ENCODE measurements around the gene EPHX1.

The EPHX1 gene

DNA sequence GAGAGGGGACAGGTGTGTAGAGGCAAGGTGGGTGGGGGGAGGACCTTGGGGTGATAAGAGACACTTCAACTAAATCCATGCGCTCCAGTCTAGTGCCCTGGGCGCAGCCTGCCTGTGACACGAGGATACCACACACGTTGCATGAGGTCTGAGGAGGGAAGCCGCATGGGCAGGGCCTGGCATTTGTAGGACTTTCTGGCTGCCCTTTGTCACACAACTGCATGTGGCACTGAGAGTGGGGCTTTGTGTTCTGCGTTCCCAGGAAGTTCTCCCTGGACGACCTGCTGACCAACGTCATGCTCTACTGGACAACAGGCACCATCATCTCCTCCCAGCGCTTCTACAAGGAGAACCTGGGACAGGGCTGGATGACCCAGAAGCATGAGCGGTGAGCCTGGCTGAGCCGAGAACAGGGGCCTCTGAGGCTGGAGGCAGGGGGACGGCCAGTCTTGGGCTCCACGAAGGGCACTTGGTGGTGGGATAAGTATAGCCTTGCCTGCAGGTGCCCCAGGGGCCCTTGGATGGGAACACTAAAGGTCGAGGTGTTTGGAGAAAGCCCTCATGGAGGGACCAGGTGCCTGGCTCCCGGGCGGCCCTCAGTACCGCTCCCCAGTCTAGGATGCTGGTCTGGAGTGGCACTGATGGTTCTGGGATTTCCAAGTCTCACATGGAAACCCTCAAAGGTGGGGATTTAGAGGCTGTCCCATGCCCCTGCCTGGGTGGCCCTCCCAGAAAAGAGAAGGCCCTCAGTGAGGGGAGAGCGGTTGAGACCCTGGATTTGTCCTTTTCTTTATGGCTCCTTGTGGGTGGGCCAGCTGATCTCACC lies 34.5 kb downstream of the EPHX1 start:
- no peak for FAIRE-seq

- FAIRE-seq: no peak
Observed at GRCh38 chr1:225845097-225845496, 35.2 kb downstream of the EPHX1 start.

DNA sequence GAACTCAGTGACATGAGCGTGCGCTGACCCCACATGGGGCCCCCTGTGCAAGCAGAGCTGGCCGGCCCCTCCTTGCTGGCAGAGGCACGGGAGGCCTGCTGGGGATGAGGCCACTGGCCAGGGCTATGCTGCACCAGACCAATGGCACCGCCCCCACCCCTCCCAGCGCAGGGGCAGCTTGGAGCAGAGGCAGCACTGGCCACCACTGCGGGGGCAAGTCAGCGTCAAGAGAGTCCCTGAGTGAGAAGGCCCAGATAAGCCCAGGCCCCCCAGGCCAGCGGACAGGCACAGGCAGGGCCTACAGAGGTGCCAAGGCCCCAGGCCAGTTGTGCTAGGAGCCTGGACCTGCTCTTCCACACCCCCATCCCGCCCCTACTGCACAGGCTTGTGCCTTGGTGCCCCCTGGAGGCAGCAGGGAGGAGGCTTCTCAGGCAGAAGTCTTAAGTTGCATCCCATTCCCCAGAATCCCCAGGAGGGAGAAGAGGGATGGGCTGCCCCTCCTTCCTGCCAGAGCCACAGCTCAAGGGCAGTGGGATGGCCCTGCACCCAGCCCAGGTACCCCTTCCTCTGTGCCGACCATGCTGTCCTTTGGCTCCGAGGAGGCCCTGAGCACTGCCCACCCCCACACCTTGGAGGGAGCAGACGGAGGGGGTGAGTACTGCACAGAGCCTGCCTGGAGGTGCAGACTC lies 35.8 kb downstream of the EPHX1 start:
- FAIRE-seq: no peak

DNA sequence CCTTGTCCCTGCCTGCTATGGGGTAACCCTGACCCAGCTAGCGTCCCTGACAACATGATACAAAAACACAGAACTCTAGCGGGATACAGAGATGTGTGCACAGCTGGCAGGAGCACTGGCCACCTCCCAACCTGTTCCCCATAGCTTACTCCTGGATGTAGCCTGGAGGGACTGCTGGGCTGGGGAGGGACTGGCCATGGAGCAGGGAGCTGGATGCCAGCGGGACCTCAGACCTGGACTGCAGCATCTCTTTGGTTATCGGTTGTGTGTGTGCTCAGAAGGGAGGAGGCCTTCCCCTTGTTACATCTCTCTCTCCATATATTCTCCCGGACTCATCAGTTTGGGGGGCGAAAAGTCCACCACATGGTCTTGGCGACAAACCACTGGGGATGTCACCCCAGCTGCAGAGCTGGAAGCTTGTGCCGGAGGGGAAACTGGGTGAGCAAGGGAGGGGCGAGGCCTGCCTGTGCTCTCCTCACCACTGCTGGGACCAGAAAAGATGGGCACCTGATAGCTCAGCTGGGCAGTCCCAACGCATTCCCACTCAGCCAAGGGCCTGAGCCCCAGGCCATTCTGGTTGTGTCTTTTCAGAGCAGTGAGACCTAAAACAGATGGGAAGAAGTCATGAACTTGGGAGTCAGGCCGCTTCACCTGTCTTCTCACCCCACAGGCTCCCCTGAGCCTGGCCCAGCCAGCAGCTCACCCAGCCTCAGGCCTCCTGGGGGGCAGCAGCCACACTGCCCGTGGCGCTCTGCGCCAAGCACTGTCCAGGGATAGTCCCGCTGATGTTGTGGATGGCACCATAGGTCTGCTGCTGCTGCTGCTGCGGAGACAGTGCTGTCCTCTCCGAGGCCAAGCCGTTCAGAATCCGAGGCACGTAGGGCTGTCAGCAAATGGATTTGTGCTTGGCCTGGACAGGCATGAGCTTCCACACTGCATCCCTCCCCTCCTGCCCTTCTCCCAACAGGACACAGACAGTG lies 36.7 kb downstream of the EPHX1 start:
- no peak for FAIRE-seq

DNA sequence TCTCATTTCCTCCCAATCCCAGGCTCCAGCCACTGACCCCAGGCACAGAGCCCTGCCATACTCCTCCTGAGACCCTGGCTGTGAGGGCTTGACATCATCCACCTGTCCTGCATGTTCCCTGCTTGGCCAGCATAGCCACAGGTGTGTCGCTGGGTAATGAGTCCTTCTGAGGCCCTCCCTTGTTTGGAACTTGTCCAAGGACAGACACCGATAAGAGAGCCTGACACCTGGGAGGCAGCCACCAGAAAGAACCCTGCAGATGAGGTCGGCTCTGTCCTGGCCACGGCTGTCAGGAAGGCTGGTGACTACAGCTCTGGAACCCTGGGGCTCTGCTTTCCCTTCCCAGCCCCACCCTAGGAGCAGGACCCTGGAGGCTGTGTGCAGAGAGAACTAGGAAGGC lies 37.7 kb downstream of the EPHX1 start:
- FAIRE-seq: no peak

DNA sequence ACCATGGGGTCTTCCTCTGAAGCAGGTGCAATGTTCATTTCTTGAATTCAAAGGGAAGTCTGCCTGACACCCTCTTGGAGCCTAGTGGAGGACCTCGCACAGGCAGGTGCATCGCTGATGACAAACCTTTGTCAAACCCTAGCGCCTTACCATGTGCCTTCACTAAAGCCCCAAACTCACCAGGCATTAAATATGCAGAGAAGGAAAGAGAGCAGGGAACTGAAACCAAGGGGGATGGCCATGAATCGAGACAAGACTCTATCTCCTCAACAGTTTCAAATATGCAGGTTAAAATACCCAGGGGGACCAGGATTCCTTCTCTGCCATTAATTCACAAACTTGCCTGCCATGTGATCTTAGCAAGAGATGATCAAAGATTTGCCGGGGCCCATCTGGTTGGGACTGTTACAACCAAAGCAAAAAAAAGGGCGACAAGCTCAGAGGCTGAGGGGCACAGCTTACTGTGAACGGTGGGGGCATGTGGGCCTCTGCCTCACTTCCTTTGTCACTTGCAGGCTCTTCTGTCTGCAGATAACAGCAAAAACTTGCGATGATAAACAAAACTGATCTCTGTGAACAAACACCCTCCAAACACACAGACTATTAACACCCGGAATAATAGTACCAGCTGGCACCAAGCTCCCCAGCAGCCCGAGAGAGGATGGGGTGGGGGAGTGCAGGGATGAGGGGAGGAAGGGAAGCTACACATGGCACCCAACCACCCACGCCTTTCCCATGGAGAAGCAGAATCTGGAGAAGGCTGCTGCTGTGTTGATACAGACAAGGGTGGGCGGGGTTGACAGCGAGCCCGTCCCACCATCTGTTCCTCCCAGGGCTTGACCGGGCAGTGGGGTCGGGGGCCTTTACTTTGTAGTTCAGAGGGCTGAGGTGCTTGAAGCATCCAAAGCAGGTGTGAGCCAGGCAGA lies 38.4 kb downstream of the EPHX1 start:
- FAIRE-seq: no peak

DNA sequence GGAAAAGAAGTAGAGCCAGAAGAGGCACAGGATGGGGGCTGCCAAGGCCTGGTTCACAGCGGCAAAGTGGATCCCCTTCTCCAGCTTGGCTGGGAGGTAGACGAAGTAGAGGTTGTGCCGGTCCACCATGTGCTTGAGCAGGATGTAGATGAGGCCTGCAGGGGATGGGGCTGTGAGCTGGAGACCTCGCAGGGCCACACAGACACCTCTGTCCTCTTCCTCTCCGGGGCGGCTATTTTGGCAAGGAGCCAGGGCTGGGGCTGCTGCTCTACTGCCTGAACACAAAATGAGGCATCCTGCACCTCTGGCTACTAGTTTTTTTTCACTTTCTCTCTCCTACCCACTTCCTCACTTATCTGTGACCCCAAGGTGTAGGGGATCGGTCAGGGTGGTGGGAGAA lies 40.0 kb downstream of the EPHX1 start:
- FAIRE-seq: no peak

- no peak for FAIRE-seq
Observed at GRCh38 chr1:225850370-225850769, 40.4 kb downstream of the EPHX1 start.

DNA sequence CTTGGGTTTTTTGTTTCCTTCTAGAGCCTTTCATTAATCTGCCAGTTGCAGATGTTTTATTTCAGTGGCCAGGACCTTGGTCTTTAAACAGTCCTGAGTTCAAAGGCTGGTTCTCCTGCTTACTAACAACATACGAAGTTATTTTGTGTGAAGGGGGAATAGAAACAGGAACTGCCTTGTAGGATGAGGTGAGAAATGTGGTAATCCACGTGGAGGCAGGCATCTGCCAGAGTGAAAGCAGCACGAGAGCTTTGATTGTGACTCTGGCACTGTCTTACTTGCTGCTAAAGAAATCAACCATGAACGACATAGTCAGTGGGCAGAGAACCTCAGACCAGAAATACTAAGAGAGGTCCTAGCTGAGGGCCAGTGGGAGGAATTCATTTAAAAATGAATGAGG lies 41.9 kb downstream of the EPHX1 start:
- FAIRE-seq: no peak

GRCh38 chr1:225852413-225853124 lies 42.6 kb downstream of the EPHX1 start:
- FAIRE-seq: no peak

GRCh38 chr1:225853441-225853840 lies 43.5 kb downstream of the EPHX1 start:
- no peak for FAIRE-seq

DNA sequence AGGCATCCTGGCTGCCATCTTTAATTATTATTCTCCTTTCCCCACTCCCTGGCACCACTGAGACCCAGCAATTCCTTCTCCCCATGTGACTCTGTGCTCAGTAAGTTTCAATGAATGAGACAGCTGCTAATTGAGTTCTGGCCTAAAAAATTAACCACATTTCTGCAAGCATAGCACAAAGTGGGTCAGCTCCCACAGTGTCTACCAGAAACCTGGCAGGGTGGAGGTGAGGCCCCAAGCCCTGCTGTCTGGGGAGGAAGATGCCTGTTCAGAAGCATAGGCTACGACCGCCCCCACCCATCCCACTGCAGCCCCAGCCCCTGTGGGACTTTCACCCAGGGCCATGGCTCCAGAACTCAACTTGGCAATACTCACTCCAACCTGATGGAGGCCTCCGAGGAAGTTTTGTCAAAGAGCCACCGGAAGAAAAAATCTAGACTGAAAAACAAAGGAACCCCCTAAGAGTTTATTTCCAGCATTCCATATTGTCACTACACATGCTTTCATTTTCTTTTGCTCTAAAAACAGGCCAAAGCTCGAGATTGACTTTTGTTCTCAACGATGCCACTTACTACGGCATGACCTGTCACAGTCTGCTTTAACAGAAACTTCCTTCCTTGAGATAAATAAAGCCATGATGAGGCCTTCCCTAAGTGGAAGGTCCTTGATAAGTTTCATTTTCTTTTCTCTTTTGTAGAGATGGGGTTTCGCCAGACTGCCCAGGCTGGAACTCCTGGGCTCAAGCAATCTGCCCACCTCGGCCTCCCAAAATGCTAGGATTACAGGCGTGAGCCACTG lies 45.8 kb downstream of the EPHX1 start:
- no peak for FAIRE-seq

DNA sequence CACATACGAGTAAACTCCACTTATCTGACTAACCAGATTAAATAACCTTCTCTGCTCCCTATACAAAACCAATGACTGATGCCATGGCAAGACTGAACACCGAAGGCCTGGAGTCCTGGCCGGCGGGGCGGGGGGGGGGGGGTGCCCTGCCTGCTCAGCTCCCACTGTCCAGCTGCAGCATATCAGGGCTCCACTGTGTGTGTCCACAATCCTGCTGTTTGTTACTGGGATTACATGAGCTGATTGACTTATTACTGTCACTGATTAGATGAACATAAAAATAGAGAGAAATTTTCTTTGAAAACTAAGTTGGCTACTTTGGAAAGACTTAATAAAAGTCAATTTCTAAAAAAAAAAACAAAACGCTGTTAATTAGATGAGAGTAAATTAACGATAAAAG lies 47.3 kb downstream of the EPHX1 start:
- no peak for FAIRE-seq

DNA sequence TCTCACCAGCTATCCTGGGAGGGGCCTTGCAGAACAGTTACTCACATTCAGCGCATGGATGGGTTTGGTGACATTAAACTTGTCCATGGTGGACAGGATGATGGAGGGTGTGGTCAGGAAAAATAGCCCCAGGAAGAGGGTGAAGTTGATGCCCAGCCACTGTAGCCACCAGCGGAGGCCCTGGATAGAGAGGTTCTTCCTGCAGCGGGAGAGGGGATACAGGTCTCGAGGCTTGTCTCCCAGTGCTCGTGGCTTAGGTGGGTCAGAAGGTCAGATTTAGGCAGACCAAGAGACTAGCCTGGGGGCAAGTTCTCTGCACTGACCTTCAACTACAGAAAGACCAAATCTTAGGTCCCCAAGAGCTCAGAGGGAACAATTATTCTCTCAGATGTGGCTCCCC lies 49.2 kb downstream of the EPHX1 start:
- FAIRE-seq: no peak

DNA sequence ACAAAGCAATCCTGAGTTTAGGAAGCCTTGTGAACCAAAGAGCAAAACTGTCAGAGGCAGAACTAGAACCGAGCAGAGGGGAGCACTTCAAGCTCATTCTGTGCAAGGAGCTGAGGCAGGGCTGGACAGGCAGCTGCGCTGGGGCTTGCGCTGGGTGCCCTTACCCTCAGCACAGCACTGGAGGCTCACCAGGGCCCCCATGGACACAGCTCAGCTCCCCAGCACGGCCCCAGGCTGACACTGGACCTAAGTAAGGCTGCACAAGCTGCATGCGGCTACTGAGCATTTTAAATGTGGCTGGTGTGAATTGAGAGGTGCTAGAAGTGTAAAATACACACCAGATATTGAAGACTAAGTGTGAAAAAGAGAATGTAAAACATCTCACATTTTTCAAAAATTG lies 50.2 kb downstream of the EPHX1 start:
- FAIRE-seq: no peak

GRCh38 chr1:225860876-225861441 lies 51.0 kb downstream of the EPHX1 start:
- no peak for FAIRE-seq

DNA sequence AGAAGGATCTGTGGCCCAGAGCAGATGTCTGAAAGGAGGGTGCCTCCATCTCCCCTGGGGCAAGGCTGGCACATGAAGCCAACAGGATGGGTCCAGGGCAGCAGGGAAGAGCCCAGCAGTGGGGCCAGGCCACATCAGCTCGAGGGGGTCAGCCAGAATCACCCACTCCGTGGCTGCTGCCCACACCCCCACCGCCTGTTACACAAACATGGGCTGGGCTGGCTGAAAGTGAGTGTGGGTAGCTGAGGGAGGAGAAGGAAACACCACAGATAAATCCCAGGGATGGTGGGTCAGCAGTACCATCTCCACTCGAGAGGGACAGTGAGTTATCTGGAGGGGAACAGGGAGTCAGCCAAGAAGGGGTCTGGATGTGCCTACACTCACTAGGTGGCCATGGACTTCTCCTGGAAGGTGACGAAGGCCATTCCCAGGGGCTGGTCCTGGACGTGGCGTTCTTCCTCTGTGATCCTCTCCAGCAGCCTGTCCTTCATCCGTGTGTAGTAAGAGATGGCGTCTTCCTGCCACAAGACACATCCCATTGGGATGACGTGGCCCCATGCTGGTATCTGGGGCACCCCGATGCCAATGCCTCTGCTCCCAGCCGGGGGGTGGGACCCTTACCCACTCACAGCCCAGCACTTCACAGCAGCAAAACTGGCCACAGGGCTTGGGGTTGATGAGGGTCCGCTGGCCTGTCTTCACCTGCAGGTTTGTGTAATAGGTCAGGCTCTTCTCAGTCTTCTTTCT lies 52.1 kb downstream of the EPHX1 start:
- FAIRE-seq: no peak

- FAIRE-seq: no peak
Observed at GRCh38 chr1:225862581-225862950, 52.6 kb downstream of the EPHX1 start.

- no peak for FAIRE-seq
Observed at GRCh38 chr1:225863167-225863566, 53.2 kb downstream of the EPHX1 start.

GRCh38 chr1:225865514-225865913 lies 55.6 kb downstream of the EPHX1 start:
- FAIRE-seq: no peak

Data from A204.1 (cell line).